Activated CD4-positive, alpha-beta memory T cell treated with anti-CD3 and anti-CD28 coated beads, Interleukin-2, amount 10 ng/mL, durations not matched to agents 7 days and 5 days (primary cell): ENCODE measurements around the gene ABCC11. TPM values are rescaled to one million over a fixed set of nuclear protein-coding genes. Genes with fewer than 3 reads are reported as not detected.

Experiments
- CTCF ChIA-PET: fragments of 350-600 bp; sonication (Branson Sonifier 250); formaldehyde crosslinking; loops from one replicate; lab custom pipeline; 2021; ENCODE audit warnings: antibody characterized with exemption, inconsistent platforms; lab: Charles Lee
- POLR2A ChIA-PET: fragments of 350-600 bp; sonication (Branson Sonifier 250); formaldehyde crosslinking; loops from one replicate; lab custom pipeline; 2021; ENCODE audit warnings: antibody characterized with exemption; lab: Charles Lee
- DNase-seq: peaks from one replicate; pipeline ENCODE4 v3.0.0-alpha.2; 2020
- H3K27ac Mint-ChIP-seq: one replicate; pipeline ENCODE4 v1.8.0; 2021; ENCODE audit warnings: mild to moderate bottlenecking, mixed read lengths
- H3K27me3 Mint-ChIP-seq: one replicate; pipeline ENCODE4 v1.8.0; 2021; ENCODE audit warnings: mixed read lengths
- H3K36me3 Mint-ChIP-seq: one replicate; pipeline ENCODE4 v1.8.0; 2021; ENCODE audit warnings: low read depth, mixed read lengths
- H3K4me1 Mint-ChIP-seq: one replicate; pipeline ENCODE4 v1.8.0; 2021; ENCODE audit warnings: mixed read lengths
- H3K4me3 Mint-ChIP-seq: one replicate; pipeline ENCODE4 v1.8.0; 2021; ENCODE audit warnings: mild to moderate bottlenecking, mixed read lengths
- H3K9me3 Mint-ChIP-seq: one replicate; pipeline ENCODE4 v1.8.0; 2021; ENCODE audit warnings: mixed read lengths
- total RNA-seq, 2 experiments: library from RNA; stranded (reverse); gene quantifications; one replicate each; pipeline ENCODE4 v1.2.3, GENCODE V29; 2021

ABCC11 gene
- total RNA-seq, 2 experiments from 2014 or later: 0.23 TPM; not detected in 1

- Mint-ChIP-seq H3K27me3 (peaks cover 5% of the 10 kb centered on the region), H3K36me3 (no peaks in the 10 kb centered on the region), H3K27ac (no peak overlapping the region), H3K4me1 (peaks cover 13% of the 10 kb centered on the region), H3K9me3 (no peaks in the 10 kb centered on the region), H3K4me3 (no peak overlapping the region)
- CTCF ChIA-PET: interaction anchor here (0.8 kb wide), 1 partner anchor 10 kb away, joined by 3 read pairs; no protein-coding TSS in a partner anchor
- POLR2A ChIA-PET: no interaction called here
- DNase-seq: no peak
Measured at GRCh38 chr16:48126801-48127644, 120.3 kb downstream of the ABCC11 start.

- H3K27me3 Mint-ChIP-seq: peaks cover 5% of the 10 kb centered on the region
- DNase-seq: no peak
- ChIA-PET CTCF (no interaction called here), POLR2A (no interaction called here)
- peaks cover 13% of the 10 kb centered on the region for H3K4me1 Mint-ChIP-seq
- H3K9me3 Mint-ChIP-seq: no peaks in the 10 kb centered on the region
- no peaks in the 10 kb centered on the region for H3K36me3 Mint-ChIP-seq
- H3K4me3 Mint-ChIP-seq: no peak overlapping the region
- no peak overlapping the region for H3K27ac Mint-ChIP-seq
Measured at GRCh38 chr16:48125888-48126287, 121.5 kb downstream of the ABCC11 start.

- Mint-ChIP-seq H3K36me3 (no peaks in the 10 kb centered on the region), H3K27ac (no peak overlapping the region), H3K4me3 (no peak overlapping the region), H3K27me3 (peaks cover 5% of the 10 kb centered on the region), H3K9me3 (no peaks in the 10 kb centered on the region), H3K4me1 (peaks cover 13% of the 10 kb centered on the region)
- DNase-seq: no peak
- POLR2A ChIA-PET: no interaction called here
- CTCF ChIA-PET: interaction anchor here (0.6 kb wide), 1 partner anchor 1516 kb away, joined by 3 read pairs; no protein-coding TSS in a partner anchor
Measured at GRCh38 chr16:48124266-48124665, 123.1 kb downstream of the ABCC11 start.

GRCh38 chr16:48123104-48123788 is 124.1 kb downstream of the ABCC11 start:
- ChIA-PET CTCF (interaction anchor here (0.6 kb wide), 1 partner anchor 1515 kb away, joined by 3 read pairs; no protein-coding TSS in a partner anchor), POLR2A (no interaction called here)
- DNase-seq: peak; percentile 40
- H3K36me3 Mint-ChIP-seq: no peaks in the 10 kb centered on the region
- peaks cover 2% of the 10 kb centered on the region for H3K27me3 Mint-ChIP-seq
- no peak overlapping the region for H3K4me3 Mint-ChIP-seq
- no peaks in the 10 kb centered on the region for H3K9me3 Mint-ChIP-seq
- H3K4me1 Mint-ChIP-seq: peaks cover 13% of the 10 kb centered on the region
- H3K27ac Mint-ChIP-seq: no peak overlapping the region

- Mint-ChIP-seq H3K36me3 (no peaks in the 10 kb centered on the region), H3K27me3 (peaks cover 2% of the 10 kb centered on the region), H3K9me3 (no peaks in the 10 kb centered on the region), H3K27ac (no peak overlapping the region), H3K4me3 (no peak overlapping the region), H3K4me1 (peaks cover 13% of the 10 kb centered on the region)
- DNase-seq: no peak
- ChIA-PET POLR2A (no interaction called here), CTCF (interaction anchor here (1.7 kb wide), 1 partner anchor 36 kb away, joined by 3 read pairs; no protein-coding TSS in a partner anchor)
Measured at GRCh38 chr16:48121276-48121675, 126.1 kb downstream of the ABCC11 start.

GRCh38 chr16:48118841-48119240 is 128.5 kb downstream of the ABCC11 start:
- H3K27me3 Mint-ChIP-seq: peaks cover 4% of the 10 kb centered on the region
- CTCF ChIA-PET: no interaction called here
- POLR2A ChIA-PET: no interaction called here
- H3K27ac Mint-ChIP-seq: no peak overlapping the region
- no peak for DNase-seq
- H3K4me3 Mint-ChIP-seq: no peak overlapping the region
- no peaks in the 10 kb centered on the region for H3K36me3 Mint-ChIP-seq
- no peaks in the 10 kb centered on the region for H3K9me3 Mint-ChIP-seq
- H3K4me1 Mint-ChIP-seq: peaks cover 11% of the 10 kb centered on the region

GRCh38 chr16:48117217-48118105 is 129.9 kb downstream of the ABCC11 start:
- H3K36me3 Mint-ChIP-seq: no peaks in the 10 kb centered on the region
- H3K4me1 Mint-ChIP-seq: peaks cover 2% of the 10 kb centered on the region
- H3K27ac Mint-ChIP-seq: no peak overlapping the region
- peak; percentile 55 for DNase-seq
- no peaks in the 10 kb centered on the region for H3K9me3 Mint-ChIP-seq
- no peak overlapping the region for H3K4me3 Mint-ChIP-seq
- CTCF ChIA-PET: interaction anchor here (1.0 kb wide), 1 partner anchor 10 kb away, joined by 3 read pairs; no protein-coding TSS in a partner anchor
- H3K27me3 Mint-ChIP-seq: peaks cover 6% of the 10 kb centered on the region
- POLR2A ChIA-PET: no interaction called here

Other genes starting within 250 kb of the ABCC11 start
- not detected for gene ABCC12, start 91.5 kb downstream of the ABCC11 start, total RNA-seq
- 10 to 100 TPM; 50.4 to 52.1 TPM for gene LONP2, start 3.2 kb downstream of the ABCC11 start, total RNA-seq
- 10 to 100 TPM; 16.1 to 16.5 TPM for gene SIAH1, start 137.9 kb upstream of the ABCC11 start, total RNA-seq